Jurkat, Clone E6-1 (cell line): ENCODE measurements around the gene SELENOT. TPM values are rescaled to one million over a fixed set of nuclear protein-coding genes. Genes with fewer than 3 reads are reported as not detected.
"Not testable (repeated sequence)": the region's sequence is repeated elsewhere in the genome, so short reads cannot be mapped to it uniquely, and the experiment has no call there.

Experiments used
- DNase-seq: peaks from one replicate; pipeline ENCODE4 v3.0.0-alpha.2; 2011; ENCODE audit warnings: low read depth, low spot score
- H3K4me3 ChIP-seq: 2 replicates; pipeline ENCODE4 v1.5.1; 2011; ENCODE audit warnings: mild to moderate bottlenecking, low read length, control low read depth, moderate library complexity
- polyA plus RNA-seq: library from polyadenylated mRNA; unstranded; fragments of >200 nt; gene quantifications from one replicate; pipeline ENCODE4 v1.2.1, GENCODE V29; 2012; ENCODE audit warnings: missing spikeins; ENCODE audit not compliant: insufficient read length, insufficient read depth

SELENOT gene
- 108 TPM for polyA plus RNA-seq

- peak within 1 kb of the TSS; percentile 96 for H3K4me3 ChIP-seq
- peak; percentile 93 for DNase-seq
These were observed at the start of gene SELENOT for GRCh38 chr3:150603153-150603979. Gene SELENOT, plus strand, starts transcription at chr3:150603321. Its CDS starts 42 bp downstream, at chr3:150603363.

- no peak for DNase-seq
- H3K4me3 ChIP-seq: no peak overlapping the region
These were observed 47.2 kb upstream of the SELENOT start for GRCh38 chr3:150555859-150556436.

GRCh38 chr3:150556792-150557191, 46.3 kb upstream of the SELENOT start:
- no peak for DNase-seq
- no peak overlapping the region for H3K4me3 ChIP-seq

- no peak for DNase-seq
- H3K4me3 ChIP-seq: no peak overlapping the region
These were observed 45.4 kb upstream of the SELENOT start for GRCh38 chr3:150557725-150558124.

GRCh38 chr3:150564243-150564642, 38.9 kb upstream of the SELENOT start:
- no peak for DNase-seq
- H3K4me3 ChIP-seq: no peak overlapping the region

GRCh38 chr3:150567328-150567727, 35.8 kb upstream of the SELENOT start:
- H3K4me3 ChIP-seq: no peak overlapping the region
- no peak for DNase-seq

GRCh38 chr3:150577855-150578254, 25.3 kb upstream of the SELENOT start:
- DNase-seq: no peak
- no peak overlapping the region for H3K4me3 ChIP-seq

- no peak overlapping the region for H3K4me3 ChIP-seq
- DNase-seq: no peak
These were observed 21.9 kb upstream of the SELENOT start for GRCh38 chr3:150581174-150581573.

- H3K4me3 ChIP-seq: no peak overlapping the region
- no peak for DNase-seq
These were observed 20.5 kb upstream of the SELENOT start for GRCh38 chr3:150582620-150583019.

GRCh38 chr3:150583028-150583427, 20.1 kb upstream of the SELENOT start:
- DNase-seq: no peak
- no peak overlapping the region for H3K4me3 ChIP-seq

- H3K4me3 ChIP-seq: peak overlapping the region; percentile 11
- DNase-seq: peak; percentile 81
These were observed 14.9 kb upstream of the SELENOT start for GRCh38 chr3:150588027-150588830.

- DNase-seq: peak; percentile 30
- no peak overlapping the region for H3K4me3 ChIP-seq
These were observed 13.4 kb upstream of the SELENOT start for GRCh38 chr3:150589759-150590158.

- no peak overlapping the region for H3K4me3 ChIP-seq
- no peak for DNase-seq
These were observed 9.0 kb upstream of the SELENOT start for GRCh38 chr3:150594150-150594549.

GRCh38 chr3:150597646-150598045, 5.5 kb upstream of the SELENOT start:
- DNase-seq: no peak
- H3K4me3 ChIP-seq: no peak overlapping the region

GRCh38 chr3:150599611-150600297, 3.4 kb upstream of the SELENOT start:
- H3K4me3 ChIP-seq: no peak overlapping the region
- DNase-seq: no peak

GRCh38 chr3:150600647-150601530, 2.2 kb upstream of the SELENOT start:
- H3K4me3 ChIP-seq, DNase-seq: not testable (repeated sequence)

- DNase-seq: no peak
- H3K4me3 ChIP-seq: peak overlapping the region; percentile 96
These were observed 532 bp upstream of the SELENOT start for GRCh38 chr3:150602426-150603152.

GRCh38 chr3:150603980-150604319, 829 bp downstream of the SELENOT start:
- peak overlapping the region; percentile 96 for H3K4me3 ChIP-seq
- no peak for DNase-seq
